DOHH2 (cell line): ENCODE data around the gene NYAP1.
A peak's percentile ranks its signal among the peaks of the same experiment; 100 is the strongest.
"Not testable (repeated sequence)": the region's sequence is repeated elsewhere in the genome, so short reads cannot be mapped to it uniquely, and the experiment has no call there.

Experiments
- H3F3A ChIP-seq: fragments of 200-600 bp; sonication (generic), shearing (Covaris generic); 2 replicates; pipeline ENCODE4 v1.6.0; 2016; ENCODE audit warnings: antibody characterized with exemption, mild to moderate bottlenecking; ENCODE audit not compliant: control insufficient read depth, insufficient read depth
- H3K27ac ChIP-seq: fragments of 200-600 bp; sonication (generic); 2 replicates; pipeline ENCODE4 v1.5.1; 2014; ENCODE audit warnings: low read depth, mild to moderate bottlenecking, low read length, moderate library complexity
- H3K27me3 ChIP-seq: fragments of 200-600 bp; sonication (generic); 2 replicates; pipeline ENCODE4 v1.6.1; 2014; ENCODE audit warnings: mild to moderate bottlenecking, low read length, mixed read lengths; ENCODE audit not compliant: control insufficient read depth
- H3K36me3 ChIP-seq: fragments of 200-600 bp; sonication (generic); 2 replicates; pipeline ENCODE4 v1.6.1; 2014; ENCODE audit warnings: mild to moderate bottlenecking, low read length, moderate library complexity, mixed read lengths; ENCODE audit not compliant: control insufficient read depth
- H3K4me1 ChIP-seq: fragments of 200-600 bp; sonication (generic); 2 replicates; pipeline ENCODE4 v1.6.1; 2014; ENCODE audit warnings: mild to moderate bottlenecking, low read length, mixed read lengths; ENCODE audit not compliant: control insufficient read depth
- H3K4me2 ChIP-seq: fragments of 200-600 bp; sonication (generic); 2 replicates; pipeline ENCODE4 v1.6.0; 2014; ENCODE audit warnings: mild to moderate bottlenecking, low read length, moderate library complexity
- H3K4me3 ChIP-seq: fragments of 200-600 bp; sonication (generic); 2 replicates; pipeline ENCODE4 v1.5.1; 2014; ENCODE audit warnings: mild to moderate bottlenecking, low read length, mixed read lengths
- H3K79me2 ChIP-seq: fragments of 200-600 bp; sonication (generic); 2 replicates; pipeline ENCODE4 v1.6.1; 2014; ENCODE audit warnings: mild to moderate bottlenecking, low read length, mixed read lengths; ENCODE audit not compliant: control insufficient read depth
- H3K9me2 ChIP-seq: fragments of 200-600 bp; sonication (generic); replicated peaks from 2 replicates; pipeline ENCODE4 v1.6.1; 2014; ENCODE audit warnings: mild to moderate bottlenecking, low read length, mixed read lengths; ENCODE audit not compliant: control insufficient read depth
- H3K9me3 ChIP-seq: fragments of 200-600 bp; sonication (generic); 2 replicates; pipeline ENCODE4 v1.6.1; 2014; ENCODE audit warnings: antibody characterized with exemption, low read length, mixed read lengths; ENCODE audit not compliant: control insufficient read depth, insufficient read depth
- H4K20me1 ChIP-seq: fragments of 200-600 bp; sonication (generic); 2 replicates; pipeline ENCODE4 v1.6.0; 2014; ENCODE audit warnings: low read depth, mild to moderate bottlenecking, antibody characterized with exemption, low read length, moderate library complexity; ENCODE audit not compliant: control insufficient read depth, insufficient read depth
- EZH2phosphoT487 ChIP-seq: fragments of 200-600 bp; sonication (generic); IDR thresholded peaks from 2 replicates; pipeline ENCODE4 v1.6.1; 2017; ENCODE audit warnings: borderline replicate concordance, mild to moderate bottlenecking, antibody characterized with exemption, low read length, moderate library complexity, mixed read lengths
- TF ChIP-seq, protein P1 (sequence below): fragments of 200-600 bp; sonication (generic); IDR thresholded peaks from one replicate; pipeline ENCODE4 v1.5.1; 2014; ENCODE audit warnings: antibody characterized with exemption, mild to moderate bottlenecking, low read depth, low read length; ENCODE audit not compliant: poor library complexity, severe bottlenecking

NYAP1 gene

DNA sequence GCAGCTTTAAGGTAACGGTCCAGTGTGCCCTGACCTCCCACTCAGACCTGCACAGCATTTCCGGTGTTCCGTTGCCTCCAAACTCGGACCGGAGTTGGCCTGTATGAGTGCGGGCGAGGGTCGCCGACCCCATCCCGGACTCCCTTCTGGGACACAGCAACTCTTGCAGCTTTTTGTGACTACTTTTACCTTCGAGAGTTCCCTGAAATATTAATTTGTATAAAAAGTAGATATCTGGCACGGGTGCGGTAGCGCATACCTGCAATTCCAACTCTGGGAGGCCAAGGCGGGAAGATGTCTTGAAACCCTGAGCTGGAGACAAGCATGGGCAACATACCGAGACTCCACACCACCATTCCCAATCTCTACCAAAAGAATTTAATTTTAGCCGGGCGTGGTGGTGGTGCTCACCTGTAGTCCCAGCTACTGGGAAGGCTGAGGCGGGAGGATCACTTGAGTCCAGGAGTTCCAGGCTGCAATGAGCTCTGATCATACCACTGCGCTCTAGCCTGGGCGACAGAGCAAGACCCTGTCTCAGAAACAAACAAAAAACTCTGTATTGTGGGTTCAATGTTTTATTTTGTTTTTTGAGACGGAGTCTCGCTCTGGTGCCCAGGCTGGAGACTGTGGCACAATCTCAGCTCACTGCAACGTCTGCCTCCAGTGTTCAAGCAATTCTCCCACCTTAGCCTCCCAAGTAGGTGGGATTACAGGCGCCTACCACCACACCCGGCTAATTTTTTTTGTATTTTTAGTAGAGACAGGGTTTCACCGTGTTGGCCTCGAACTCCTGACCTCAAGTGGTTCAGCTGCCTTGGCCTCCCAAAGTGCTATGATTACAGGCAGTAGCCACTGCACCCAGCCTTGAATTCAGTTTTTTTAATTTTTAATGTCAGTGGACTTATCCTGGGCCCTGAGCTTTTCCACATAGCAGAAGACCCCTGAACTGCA, 46.3 kb upstream of the NYAP1 start:
- Histone ChIP-seq H3K4me2 (peak overlapping the region; percentile 83), H3K36me3 (peaks cover 37% of the 10 kb centered on the region), H3F3A (peaks cover 34% of the 10 kb centered on the region), H4K20me1 (no peaks in the 10 kb centered on the region), H3K9me2 (no peaks in the 10 kb centered on the region), H3K27me3 (no peaks in the 10 kb centered on the region), H3K9me3 (no peaks in the 10 kb centered on the region), H3K4me1 (peaks cover 38% of the 10 kb centered on the region), H3K4me3 (peak overlapping the region; percentile 77), H3K27ac (peak overlapping the region; percentile 80; the same call in 1 of the 2 replicates), H3K79me2 (peaks cover 41% of the 10 kb centered on the region)
- TF ChIP-seq, protein P1, sequence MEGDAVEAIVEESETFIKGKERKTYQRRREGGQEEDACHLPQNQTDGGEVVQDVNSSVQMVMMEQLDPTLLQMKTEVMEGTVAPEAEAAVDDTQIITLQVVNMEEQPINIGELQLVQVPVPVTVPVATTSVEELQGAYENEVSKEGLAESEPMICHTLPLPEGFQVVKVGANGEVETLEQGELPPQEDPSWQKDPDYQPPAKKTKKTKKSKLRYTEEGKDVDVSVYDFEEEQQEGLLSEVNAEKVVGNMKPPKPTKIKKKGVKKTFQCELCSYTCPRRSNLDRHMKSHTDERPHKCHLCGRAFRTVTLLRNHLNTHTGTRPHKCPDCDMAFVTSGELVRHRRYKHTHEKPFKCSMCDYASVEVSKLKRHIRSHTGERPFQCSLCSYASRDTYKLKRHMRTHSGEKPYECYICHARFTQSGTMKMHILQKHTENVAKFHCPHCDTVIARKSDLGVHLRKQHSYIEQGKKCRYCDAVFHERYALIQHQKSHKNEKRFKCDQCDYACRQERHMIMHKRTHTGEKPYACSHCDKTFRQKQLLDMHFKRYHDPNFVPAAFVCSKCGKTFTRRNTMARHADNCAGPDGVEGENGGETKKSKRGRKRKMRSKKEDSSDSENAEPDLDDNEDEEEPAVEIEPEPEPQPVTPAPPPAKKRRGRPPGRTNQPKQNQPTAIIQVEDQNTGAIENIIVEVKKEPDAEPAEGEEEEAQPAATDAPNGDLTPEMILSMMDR: no peak
- no peak for TF ChIP-seq EZH2phosphoT487

DNA sequence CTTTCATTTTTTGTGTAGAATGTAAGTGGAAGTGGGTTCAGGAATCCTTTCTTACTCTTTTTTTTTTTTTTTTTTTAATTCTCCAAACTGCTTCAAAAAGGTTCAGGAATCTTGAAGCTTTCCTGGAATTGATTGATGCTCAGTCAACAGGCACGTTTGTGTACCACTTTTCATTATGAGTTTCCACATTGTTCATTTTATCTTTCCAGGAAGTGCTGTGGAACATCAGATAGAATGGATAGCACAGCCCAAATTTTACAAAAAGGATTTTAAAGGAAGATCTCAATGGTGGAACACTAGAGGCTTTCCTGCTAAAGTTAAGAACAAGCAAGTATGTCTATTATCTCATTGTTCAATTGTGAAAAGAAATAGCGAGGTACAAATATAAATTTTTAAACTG, 45.6 kb upstream of the NYAP1 start:
- no peak overlapping the region for H3K4me3 ChIP-seq
- peaks cover 30% of the 10 kb centered on the region for H3F3A ChIP-seq
- TF ChIP-seq, protein P1: no peak
- no peak for TF ChIP-seq EZH2phosphoT487
- H3K9me2 ChIP-seq: no peaks in the 10 kb centered on the region
- no peak overlapping the region for H3K27ac ChIP-seq
- no peaks in the 10 kb centered on the region for H4K20me1 ChIP-seq
- no peak overlapping the region for H3K4me2 ChIP-seq
- peaks cover 34% of the 10 kb centered on the region for H3K79me2 ChIP-seq
- H3K9me3 ChIP-seq: no peaks in the 10 kb centered on the region
- H3K4me1 ChIP-seq: peaks cover 31% of the 10 kb centered on the region
- peaks cover 30% of the 10 kb centered on the region for H3K36me3 ChIP-seq
- H3K27me3 ChIP-seq: no peaks in the 10 kb centered on the region

DNA sequence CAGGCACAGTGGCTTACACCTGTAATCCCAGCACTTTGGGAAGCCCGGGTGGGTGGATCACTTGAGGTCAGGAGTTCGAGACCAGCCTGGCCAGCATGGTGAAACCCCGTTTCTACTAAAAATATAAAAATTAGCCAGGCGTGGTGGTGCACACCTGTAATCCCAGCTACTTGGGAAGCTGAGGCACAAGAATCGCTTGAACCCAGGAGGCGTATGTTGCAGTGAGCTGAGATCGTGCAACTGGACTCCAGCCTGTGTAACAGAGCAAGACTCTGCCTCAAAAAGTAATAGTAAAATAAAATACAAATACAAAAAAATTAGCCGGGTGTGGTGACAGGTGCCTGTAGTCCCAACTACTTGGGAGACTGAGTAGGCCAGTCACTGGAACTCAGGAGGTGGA, 45.0 kb upstream of the NYAP1 start:
- H3K79me2 ChIP-seq: peaks cover 28% of the 10 kb centered on the region

DNA sequence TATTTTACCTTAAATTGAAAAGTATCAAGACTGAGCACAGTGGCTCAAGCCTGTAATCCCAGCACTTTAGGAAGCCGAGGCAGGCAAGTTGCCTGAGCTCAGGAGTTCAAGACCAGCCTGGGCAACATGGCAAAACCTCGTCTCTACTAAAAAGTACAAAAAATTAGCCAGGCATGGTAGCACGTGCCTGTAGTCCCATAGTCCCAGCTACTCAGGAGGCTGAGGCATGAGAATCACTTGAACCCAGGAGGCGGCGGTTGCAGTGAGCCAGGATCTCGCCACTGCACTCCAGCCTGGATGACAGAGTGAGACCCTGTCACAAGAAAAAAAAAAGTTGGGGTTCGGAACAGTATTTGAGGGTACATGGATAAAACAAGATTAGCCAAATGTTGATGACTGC, 44.5 kb upstream of the NYAP1 start:
- H3K36me3 ChIP-seq: peaks cover 19% of the 10 kb centered on the region
- H3F3A ChIP-seq: peaks cover 23% of the 10 kb centered on the region
- H3K79me2 ChIP-seq: peaks cover 23% of the 10 kb centered on the region
- H3K4me3 ChIP-seq, H3K9me2 ChIP-seq, H3K9me3 ChIP-seq, H3K27me3 ChIP-seq, H4K20me1 ChIP-seq, H3K27ac ChIP-seq, H3K4me2 ChIP-seq: not testable (repeated sequence)
- peaks cover 21% of the 10 kb centered on the region for H3K4me1 ChIP-seq

More for the DNA sequence above, 45.0 kb upstream of the NYAP1 start:
- Histone ChIP-seq H3F3A (peaks cover 25% of the 10 kb centered on the region), H3K4me1 (peaks cover 25% of the 10 kb centered on the region), H3K36me3 (peaks cover 24% of the 10 kb centered on the region)
- not testable (repeated sequence) for H4K20me1 ChIP-seq, H3K27ac ChIP-seq, H3K27me3 ChIP-seq, H3K4me2 ChIP-seq, H3K9me2 ChIP-seq, H3K4me3 ChIP-seq, H3K9me3 ChIP-seq
